BE2C (cell line): ENCODE data around the gene GARIN3.
"Not testable (repeated sequence)": the region's sequence is repeated elsewhere in the genome, so short reads cannot be mapped to it uniquely, and the experiment has no call there.

Experiments
- DNase-seq: peaks from one replicate; pipeline ENCODE4 v3.0.0-alpha.2; 2020
- H3K27me3 ChIP-seq: fragments of 250-450 bp; sonication (Bioruptor Pico); 2 replicates; pipeline ENCODE4 v1.5.1; 2020; ENCODE audit warnings: mild to moderate bottlenecking
- H3K36me3 ChIP-seq: fragments of 250-450 bp; sonication (Bioruptor Pico); 2 replicates; pipeline ENCODE4 v1.5.1; 2020; ENCODE audit warnings: mild to moderate bottlenecking
- H3K4me1 ChIP-seq: fragments of 250-450 bp; sonication (Bioruptor Pico); 2 replicates; pipeline ENCODE4 v1.5.1; 2020
- H3K4me3 ChIP-seq: 2 replicates; pipeline ENCODE4 v1.5.1; 2011; ENCODE audit warnings: low read depth, low read length
- H3K9me3 ChIP-seq: fragments of 250-450 bp; sonication (Bioruptor Pico); 2 replicates; pipeline ENCODE4 v1.5.1; 2020
- CTCF ChIP-seq: IDR thresholded peaks from 2 replicates; pipeline ENCODE4 v1.5.1; 2012; ENCODE audit warnings: mild to moderate bottlenecking, low read depth, low read length

The GARIN3 gene

GRCh38 chr5:157188270-157188669, 22.2 kb upstream of the GARIN3 start:
- Histone ChIP-seq H3K9me3 (no peaks in the 10 kb centered on the region), H3K27me3 (peaks cover 3% of the 10 kb centered on the region; the same call in 1 of the 2 replicates)

GRCh38 chr5:157187046-157187754, 21.1 kb upstream of the GARIN3 start:
- no peaks in the 10 kb centered on the region for H3K4me1 ChIP-seq
- no peak for DNase-seq
- no peaks in the 10 kb centered on the region for H3K27me3 ChIP-seq
- no peaks in the 10 kb centered on the region for H3K36me3 ChIP-seq
- no peak overlapping the region for H3K4me3 ChIP-seq
- TF ChIP-seq CTCF, result no peak
- no peaks in the 10 kb centered on the region for H3K9me3 ChIP-seq

More at GRCh38 chr5:157188270-157188669, 22.2 kb upstream of the GARIN3 start:
- H3K4me3 ChIP-seq, result no peak overlapping the region
- no peaks in the 10 kb centered on the region for H3K4me1 ChIP-seq
- no peaks in the 10 kb centered on the region for H3K36me3 ChIP-seq
- DNase-seq, result no peak
- TF ChIP-seq CTCF, result no peak

GRCh38 chr5:157186309-157187045, 20.4 kb upstream of the GARIN3 start:
- TF ChIP-seq CTCF, result no peak
- DNase-seq, result no peak
- no peaks in the 10 kb centered on the region for H3K27me3 ChIP-seq
- H3K4me3 ChIP-seq, result no peak overlapping the region
- no peaks in the 10 kb centered on the region for H3K9me3 ChIP-seq
- H3K36me3 ChIP-seq, result no peaks in the 10 kb centered on the region
- no peaks in the 10 kb centered on the region for H3K4me1 ChIP-seq

- not testable (repeated sequence) for DNase-seq, H3K27me3 ChIP-seq, H3K4me1 ChIP-seq, H3K9me3 ChIP-seq, H3K4me3 ChIP-seq, H3K36me3 ChIP-seq
Observed at GRCh38 chr5:157185122-157185521, 19.1 kb upstream of the GARIN3 start.

- Histone ChIP-seq H3K27me3 (no peaks in the 10 kb centered on the region; the same call in 1 of the 2 replicates), H3K36me3 (no peaks in the 10 kb centered on the region), H3K4me1 (no peaks in the 10 kb centered on the region), H3K9me3 (no peaks in the 10 kb centered on the region), H3K4me3 (no peak overlapping the region)
- TF ChIP-seq CTCF, result no peak
- DNase-seq, result no peak
Observed at GRCh38 chr5:157184117-157184670, 18.1 kb upstream of the GARIN3 start.

- Histone ChIP-seq H3K36me3 (no peaks in the 10 kb centered on the region), H3K4me1 (no peaks in the 10 kb centered on the region), H3K9me3 (no peaks in the 10 kb centered on the region), H3K4me3 (no peak overlapping the region), H3K27me3 (no peaks in the 10 kb centered on the region; the same call in 1 of the 2 replicates)
- TF ChIP-seq CTCF, result no peak
- DNase-seq, result no peak
Observed at GRCh38 chr5:157182143-157182757, 16.2 kb upstream of the GARIN3 start.
